GM19372 (cell line): ENCODE measurements around the gene MALRD1.
"Not testable (repeated sequence)": the region's sequence is repeated elsewhere in the genome, so short reads cannot be mapped to it uniquely, and the experiment has no call there.

ENCODE experiments used
- ATAC-seq: cut with Tn5 transposase; IDR thresholded peaks from one replicate; pipeline ENCODE4 v1.9.1; 2021; ENCODE audit warnings: mild to moderate bottlenecking, low read depth, moderate library complexity; ENCODE audit not compliant: unreplicated experiment

The MALRD1 gene

GRCh38 chr10:19688344-19688743, 639.7 kb downstream of the MALRD1 start:
- ATAC-seq = no peak

DNA sequence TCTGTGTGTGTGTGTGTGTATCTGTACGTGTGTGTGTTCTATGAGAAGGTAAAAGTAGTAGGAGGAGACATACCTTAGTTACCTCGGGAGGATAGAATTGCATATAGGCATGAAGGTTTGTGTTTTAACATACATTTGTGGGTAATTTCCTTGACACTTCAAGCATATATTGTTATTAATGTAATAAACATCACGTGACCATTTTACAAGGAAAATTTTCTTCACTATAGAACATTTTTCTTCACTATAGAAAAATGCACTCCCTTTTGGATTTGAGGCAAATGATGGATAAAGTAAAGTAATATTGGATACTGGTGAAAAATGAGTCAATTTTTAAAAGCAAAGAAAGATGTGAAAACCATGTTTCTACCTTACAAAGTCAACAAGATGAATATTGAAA, 640.6 kb downstream of the MALRD1 start:
- no peak for ATAC-seq

GRCh38 chr10:19699299-19699698, 650.7 kb downstream of the MALRD1 start:
- ATAC-seq = no peak

DNA sequence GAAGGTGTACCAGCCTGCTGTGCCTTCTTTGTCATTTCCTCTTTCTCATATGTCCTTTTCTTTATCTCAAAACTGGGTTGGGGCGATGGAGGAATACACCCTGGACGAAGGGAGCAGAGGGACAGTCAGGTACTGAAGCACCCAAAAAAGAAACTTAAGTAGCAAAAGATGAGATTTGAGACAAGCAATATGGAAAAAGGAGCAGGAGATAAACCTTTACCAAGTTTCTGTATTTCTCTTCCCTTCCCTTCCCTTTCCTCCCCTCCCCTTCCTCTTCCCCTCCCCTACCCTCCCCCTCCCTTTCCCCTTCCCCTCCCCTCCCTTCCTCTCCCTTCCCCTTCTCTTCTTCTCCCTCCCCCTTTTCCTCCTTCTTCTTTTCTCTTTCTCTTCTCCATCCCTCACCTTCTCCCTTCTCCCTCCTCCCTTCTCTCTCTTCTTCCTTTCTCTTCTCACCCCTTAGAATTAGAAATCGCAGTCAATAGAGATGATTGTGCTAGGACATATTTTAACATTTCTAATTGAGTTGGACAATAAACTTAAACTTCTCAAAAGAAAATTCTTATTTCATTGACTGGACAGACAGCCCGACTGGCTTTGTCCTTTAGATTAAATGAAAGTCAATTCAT, 652.9 kb downstream of the MALRD1 start:
- no peak for ATAC-seq

DNA sequence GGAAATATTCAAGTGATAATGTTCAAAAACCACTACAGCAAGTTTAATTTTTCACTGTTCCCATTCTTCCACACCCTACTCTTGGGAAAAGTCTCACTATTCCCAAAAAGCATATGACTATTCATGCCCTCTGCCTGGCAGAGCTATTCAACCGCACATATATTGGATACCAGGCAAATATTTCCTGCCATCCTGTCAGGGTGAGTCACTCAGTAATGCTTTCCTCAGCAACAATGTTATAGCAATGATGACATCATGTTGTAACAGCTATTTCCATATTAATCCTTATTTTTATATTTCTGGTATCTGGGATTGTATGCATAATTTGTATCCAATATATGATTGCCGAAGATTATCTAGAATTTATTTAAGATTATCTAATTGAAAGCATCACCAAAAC, 653.6 kb downstream of the MALRD1 start:
- ATAC-seq = no peak

DNA sequence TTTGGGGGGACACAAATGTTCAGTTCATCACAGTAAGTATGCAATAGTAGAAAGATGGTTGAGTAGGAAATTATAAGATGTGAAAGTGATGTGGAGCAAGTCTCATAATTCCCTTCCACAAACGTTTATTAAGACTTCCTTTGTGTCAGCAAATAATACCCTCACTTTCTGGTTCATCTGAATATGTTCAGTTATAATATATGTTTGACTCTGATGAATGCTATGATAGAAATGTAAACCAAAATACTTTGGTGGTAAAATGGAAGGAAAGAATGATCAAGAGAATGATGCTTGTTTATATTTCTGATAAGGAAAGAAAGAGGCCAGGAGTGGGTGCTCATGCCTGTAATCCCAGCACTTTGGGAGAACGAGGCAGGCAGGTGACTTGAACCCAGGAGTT, 655.9 kb downstream of the MALRD1 start:
- ATAC-seq = no peak

GRCh38 chr10:19705250-19705649, 656.6 kb downstream of the MALRD1 start:
- no peak for ATAC-seq

- ATAC-seq = no peak
These were observed 658.3 kb downstream of the MALRD1 start for GRCh38 chr10:19706904-19707303.

DNA sequence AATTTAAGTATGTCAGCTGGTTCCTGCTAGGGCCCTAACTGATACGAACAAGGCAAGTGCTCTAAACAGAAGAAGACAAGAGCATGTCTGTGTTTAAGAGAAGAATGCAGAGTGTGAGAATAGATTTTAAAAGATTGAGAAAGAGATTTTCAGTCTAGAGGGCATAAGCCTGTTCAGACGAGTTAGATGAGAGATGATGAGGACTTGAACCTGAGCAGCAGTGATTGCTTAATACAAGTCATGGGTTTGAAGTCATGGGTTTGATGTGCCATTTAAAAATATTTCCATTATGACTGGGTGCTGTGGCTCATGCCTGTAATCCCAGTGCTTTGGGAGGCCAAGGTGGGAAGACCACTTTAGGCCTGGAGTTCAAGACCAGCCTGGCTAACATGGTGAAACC, 658.8 kb downstream of the MALRD1 start:
- no peak for ATAC-seq

DNA sequence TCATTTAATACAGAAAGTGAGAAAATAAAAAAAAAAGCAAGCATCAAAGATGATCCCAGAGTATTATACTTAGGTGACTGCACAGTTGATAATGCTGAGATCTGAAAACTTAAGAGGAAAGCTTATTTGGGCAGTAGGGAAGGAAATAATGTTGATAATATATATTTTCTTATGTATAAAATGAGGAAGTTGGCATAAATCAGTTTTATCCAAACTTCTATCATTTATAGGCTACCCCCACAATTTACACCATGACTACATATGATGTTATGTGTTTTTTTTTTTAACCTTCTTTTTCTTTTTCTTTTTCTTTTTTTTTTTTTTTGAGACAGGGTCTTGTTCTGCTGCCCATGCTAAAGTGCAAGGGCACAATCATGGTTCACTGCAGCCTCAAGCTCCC, 659.4 kb downstream of the MALRD1 start:
- no peak for ATAC-seq

DNA sequence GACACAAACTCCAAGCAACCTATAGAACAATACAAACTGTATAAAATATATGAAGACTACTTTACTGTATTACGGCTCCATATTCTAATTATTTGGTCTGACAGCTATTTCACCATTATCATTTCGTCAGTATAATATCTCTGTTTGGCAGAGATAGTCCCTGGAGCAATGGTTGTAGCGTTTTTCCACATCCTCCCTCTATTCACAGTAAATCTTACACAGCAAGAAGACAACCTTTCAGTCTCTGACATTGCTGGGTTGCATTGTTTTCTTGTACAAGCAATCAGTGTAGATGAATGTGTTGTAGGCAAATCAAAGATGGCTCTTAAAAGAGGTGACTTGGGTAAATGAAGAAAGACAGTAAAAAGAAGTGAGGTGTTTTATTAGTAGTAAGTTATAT, 662.0 kb downstream of the MALRD1 start:
- no peak for ATAC-seq

DNA sequence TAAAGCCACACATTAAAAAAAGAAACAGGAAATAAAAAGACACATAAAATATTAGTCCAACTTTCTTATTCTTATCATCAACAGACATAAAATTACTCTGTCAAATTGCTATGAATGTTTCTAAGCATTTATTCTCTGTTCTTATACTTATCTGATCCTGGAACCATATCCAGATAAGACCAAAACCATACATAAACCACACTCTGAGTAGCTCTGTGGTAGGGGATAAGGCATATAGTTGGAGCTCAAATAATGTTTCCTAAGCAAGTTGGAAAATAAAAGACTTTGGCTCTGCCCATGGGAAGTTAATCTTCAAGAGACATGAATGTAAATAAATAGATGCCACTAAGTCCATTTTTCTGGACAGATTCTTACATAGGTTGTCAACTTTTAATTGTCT, 664.6 kb downstream of the MALRD1 start:
- no peak for ATAC-seq

- ATAC-seq = no peak
These were observed 665.4 kb downstream of the MALRD1 start for GRCh38 chr10:19713800-19714525.

- no peak for ATAC-seq
These were observed 670.7 kb downstream of the MALRD1 start for GRCh38 chr10:19719284-19719683.

DNA sequence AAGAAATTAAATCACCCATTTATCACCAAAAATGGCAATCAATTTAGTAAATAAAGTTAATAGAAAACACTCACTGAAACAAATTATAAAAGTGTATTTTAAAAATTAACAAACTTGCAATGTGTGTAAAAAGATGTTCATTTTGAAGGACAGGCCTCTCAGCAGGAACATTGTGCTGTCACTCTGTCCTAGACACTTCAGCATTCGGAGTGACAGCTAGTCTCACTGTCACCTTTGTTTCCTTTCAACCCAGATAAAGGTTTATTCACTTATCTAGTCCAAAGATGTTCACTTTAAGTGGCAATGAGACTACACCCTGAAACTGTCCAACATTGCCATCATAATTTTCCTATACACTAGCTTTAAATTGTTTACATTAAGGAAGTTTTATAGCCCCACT, 675.7 kb downstream of the MALRD1 start:
- no peak for ATAC-seq

DNA sequence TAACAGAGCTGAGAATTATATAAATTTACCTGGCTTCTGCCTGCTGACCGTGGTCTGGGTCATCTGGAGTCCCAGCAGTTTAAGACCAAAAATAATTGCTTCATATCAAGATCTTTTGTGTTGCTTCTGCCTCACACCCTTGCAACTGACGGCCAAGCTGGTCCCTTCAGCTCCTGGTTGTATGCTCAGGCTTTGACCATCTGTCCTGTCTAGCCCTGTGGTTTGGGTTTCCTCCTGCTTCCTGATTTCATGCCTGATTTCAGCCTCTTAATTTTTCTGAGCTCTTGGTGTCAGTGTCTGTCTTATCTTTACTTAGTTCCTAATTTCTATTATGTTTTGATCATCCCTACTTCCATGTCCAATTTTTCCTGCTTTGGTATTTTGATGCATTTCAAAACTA, 679.8 kb downstream of the MALRD1 start:
- no peak for ATAC-seq

DNA sequence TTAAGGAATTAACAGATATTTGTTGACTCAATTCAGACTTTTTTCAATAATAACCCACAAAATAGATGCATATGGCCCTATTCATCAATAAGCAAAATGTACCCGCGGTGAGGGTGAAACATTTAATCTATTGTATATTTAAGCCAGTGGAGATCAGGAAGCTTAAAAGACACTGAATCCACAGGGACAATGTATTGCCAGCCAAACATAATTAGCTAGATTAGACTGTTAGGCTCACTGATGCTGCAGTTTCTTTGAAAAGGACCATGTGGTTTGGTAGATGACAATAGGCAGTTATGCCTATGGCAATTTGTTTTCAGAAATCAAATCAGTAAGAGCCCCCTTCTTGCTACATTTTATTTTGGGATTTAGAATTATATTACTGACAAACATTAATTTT, 680.4 kb downstream of the MALRD1 start:
- no peak for ATAC-seq

DNA sequence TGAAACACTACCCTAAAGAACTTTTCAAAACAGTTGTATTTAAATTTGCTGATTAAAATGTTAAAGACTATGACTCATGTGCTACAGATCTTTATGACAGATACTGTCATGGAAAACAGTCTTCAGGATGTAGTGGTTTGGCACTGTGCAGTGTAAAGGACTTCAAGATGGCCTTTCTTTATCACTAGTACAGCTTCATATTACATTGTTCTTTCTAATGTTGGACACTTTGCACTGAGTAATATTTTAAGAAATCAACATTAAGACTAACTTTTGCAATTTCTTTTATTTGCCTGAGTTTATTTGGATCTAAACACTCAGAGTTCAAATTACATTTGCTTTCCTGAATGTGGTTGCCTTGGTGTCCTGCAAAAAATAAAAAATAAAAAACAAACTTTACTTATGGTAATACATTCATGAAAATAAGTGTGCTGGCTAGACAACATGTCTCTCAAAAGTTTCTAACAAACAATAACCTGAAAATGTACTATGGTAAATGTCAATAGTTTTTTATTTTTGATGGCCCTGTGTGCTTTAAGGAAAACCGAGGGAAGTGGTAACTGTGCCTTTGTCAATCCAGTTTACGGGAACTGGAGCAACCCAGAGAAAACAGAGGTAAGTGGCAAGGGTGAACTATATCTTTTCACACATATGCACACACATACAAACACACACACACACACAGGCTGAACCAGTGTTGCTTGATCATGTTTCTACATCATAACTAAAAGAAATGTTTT, 681.7 kb downstream of the MALRD1 start:
- ATAC-seq = no peak

DNA sequence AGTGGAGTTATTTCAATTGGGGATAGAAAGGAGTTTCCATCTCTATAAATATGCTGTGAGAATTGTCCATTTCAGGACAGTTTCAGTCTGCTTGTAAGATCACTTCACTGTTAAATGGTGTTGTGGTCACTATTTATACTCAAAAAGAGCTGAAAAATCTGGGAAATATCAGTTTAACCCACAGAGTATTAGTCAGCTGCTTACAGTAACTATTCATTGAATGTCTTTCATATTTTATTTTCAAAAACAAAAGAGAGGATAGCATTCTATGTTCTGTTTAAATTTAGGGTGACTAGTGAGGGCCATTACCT, 682.3 kb downstream of the MALRD1 start:
- no peak for ATAC-seq

DNA sequence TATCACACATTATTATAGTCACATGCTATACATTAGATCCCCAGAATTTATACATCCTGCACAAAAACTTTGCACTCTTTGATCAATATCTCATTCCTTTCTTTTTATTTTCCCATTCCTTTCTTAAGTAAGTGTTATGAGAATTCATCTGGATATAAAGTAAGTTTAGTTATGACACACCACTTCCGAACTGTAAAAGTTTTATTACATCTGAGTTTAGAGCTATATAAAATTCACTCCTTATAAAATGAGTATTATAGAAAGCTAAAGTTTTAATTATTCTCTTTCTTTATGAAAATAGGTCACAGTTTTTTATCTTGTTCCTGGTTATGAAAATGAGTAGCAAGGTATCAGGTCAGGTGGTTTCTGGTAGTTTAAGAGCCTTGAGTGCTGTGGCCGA, 683.0 kb downstream of the MALRD1 start:
- no peak for ATAC-seq

DNA sequence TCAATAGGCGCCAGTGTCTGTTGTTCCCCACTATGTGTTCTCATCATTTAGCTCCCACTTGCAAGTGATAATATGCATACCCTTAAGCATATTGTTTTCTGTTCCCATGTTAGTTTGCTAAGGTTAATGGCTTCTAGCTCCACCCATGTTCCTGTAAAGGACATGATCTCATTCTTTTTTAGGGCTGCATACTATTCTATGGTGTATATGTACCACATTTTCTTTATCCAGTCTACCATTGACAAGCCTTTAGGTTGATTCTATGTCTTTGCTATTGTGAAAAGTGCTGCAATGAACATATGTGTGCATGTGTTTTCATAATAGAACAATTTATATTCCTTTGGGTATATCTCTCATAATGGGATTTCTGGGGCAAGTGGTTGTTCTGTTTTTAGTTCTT, 689.8 kb downstream of the MALRD1 start:
- ATAC-seq = no peak

- not testable (repeated sequence) for ATAC-seq
These were observed 690.6 kb downstream of the MALRD1 start for GRCh38 chr10:19739232-19739631.
